Nasal cavity respiratory epithelium epithelial cell of viscerocranial mucosa (primary cell): ENCODE data around the gene BST2. TPM values are rescaled to one million over a fixed set of nuclear protein-coding genes. Genes with fewer than 3 reads are reported as not detected.

Experiments used
- total RNA-seq: library from RNA; depleted of rRNA; stranded (reverse); fragments of >200 nt; gene quantifications from 2 replicates; pipeline ENCODE4 v1.2.3, GENCODE V29; 2014

Gene BST2, protein sequence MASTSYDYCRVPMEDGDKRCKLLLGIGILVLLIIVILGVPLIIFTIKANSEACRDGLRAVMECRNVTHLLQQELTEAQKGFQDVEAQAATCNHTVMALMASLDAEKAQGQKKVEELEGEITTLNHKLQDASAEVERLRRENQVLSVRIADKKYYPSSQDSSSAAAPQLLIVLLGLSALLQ
- 1.7 and 34.3 TPM in 2 replicates for total RNA-seq

DNA sequence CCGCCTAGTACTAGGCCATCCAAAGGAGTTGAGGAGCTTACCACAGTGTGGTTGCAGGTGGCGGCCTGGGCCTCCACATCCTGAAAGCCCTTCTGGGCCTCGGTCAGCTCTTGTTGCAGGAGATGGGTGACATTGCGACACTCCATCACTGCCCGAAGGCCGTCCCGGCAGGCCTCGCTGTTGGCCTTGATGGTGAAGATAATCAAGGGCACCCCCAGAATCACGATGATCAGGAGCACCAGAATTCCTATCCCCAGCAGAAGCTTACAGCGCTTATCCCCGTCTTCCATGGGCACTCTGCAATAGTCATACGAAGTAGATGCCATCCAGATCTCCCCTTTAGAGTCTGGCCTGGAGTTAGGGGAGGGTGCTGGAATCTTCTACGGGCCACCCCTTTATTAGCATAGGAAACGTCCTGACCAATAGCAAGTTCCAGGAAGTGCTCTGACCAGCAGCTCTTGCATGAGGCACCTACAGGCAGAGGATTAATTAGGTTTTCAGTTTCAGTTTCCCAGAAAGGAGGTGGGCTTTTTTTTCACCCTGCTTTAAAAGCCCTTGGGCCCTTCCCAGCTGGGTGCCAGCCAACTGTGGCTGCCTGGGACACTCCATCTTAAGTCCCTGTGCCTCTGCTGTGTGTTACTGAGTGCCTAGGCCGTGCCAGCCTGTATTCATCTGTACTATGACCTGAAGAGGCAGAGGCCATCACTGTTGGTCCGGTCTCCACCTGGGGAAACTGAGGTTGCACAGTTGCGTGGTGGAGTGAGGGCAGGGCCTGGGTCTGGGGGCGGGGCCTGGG is at the start of gene BST2:
Gene BST2, minus strand, starts transcription at position 381 of the 796 bp plus-strand sequence. Its CDS starts 55 bp downstream, at position 326.

DNA sequence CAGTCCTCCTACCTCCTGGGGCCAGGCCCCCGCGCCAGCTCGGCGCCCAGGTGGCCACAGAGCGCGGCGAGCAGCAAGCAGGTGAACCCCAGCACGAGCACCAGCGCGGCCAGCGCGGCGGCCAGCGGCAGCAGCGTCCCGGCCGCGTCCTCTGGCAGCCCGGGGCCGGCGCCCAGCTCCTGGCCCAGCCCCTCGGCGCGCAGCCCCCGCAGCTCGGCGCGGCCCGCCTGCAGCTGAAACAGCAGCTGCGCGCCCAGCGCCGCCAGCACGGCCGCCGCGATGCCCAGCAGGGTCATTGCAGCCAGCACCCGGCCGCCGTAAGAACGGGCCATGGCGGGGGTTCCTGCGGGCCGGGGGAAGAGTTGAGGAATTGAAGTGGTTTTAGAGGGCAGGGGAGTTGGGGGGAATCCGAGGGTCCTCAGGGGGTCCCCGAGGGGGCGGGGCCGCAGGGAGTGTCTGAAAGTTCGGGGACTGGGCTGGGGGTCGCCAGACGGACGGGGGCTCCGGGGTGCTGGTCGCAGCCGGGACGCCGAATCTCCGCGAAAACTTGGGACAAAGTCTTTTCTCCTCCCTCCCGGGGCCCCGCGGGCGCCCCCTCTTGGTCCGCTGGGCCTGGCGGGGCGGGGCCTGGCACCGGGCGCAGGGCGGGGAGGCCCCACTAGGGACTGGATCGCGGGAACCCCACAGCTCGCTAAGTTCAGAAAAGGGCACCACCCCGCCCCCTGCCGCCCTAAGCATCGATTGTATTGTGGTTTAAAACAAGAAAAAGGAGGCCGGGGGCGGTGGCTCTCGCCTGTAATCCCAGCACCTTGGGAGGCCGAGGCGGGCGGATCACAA is 42.9 kb upstream of the BST2 start, which contains the start of gene TMEM221:
Gene TMEM221, minus strand, starts transcription at position 538 of the 837 bp plus-strand sequence. Its CDS starts 206 bp downstream, at position 332.

DNA sequence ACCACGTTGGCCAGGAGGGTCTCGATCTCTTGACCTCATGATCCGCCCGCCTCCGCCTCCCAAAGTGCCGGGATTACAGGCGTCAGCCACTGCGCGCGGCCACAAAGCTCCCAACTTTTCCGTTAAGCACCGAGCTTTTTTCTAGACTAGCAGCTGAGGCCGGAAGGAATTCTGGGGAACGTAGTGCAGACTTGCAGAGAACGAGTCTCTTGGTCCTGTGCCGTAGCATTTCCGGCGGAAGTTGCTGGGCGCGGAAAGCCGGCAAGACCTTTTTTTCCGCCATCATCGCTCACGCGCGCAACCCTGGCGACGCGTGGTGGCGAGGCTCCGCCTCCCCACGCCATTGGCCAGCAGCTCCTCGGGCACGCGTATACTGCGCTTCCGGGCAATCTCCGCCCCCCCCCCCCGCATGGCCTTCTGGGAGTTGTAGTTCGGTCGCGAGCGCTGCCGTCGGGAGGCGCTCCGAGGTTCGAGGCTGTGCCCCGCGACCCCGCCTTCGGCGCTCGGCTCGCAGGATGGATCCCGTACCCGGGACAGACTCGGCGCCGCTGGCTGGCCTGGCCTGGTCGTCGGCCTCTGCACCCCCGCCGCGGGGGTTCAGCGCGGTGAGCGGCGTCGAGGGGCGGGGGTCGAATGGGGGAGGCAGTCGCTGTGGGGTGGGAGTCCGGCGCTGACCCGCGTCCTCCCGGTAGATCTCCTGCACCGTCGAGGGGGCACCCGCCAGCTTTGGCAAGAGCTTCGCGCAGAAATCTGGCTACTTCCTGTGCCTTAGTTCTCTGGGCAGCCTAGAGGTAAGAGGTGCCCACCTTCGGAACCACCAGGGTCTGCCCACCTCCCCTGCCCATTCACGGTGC is 14.4 kb upstream of the BST2 start, which contains the start of gene MVB12A:
Gene MVB12A, plus strand, starts transcription at position 427 of the 854 bp plus-strand sequence. Its CDS starts 89 bp downstream, at position 516.

DNA sequence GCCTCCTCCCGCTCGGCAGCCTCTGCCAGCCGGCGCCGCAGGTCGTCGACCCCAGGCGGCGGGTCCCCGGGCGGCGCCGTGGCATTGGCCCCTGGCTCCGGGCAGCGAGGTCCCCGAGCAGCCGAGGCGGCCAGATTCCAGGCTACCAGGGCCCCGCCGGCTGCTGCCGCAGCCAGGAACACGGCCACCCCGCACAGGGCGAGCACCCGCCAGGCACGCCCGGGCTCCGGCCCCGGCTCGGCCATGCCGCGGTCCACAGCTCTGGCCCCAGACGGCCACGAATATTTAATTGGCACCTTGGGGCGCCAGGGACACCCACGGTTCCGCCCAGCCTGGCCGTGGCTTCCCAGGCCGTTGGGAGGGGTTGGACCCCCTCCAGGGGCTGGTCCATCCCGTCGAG is 11.5 kb downstream of the BST2 start, which contains the start of gene CCDC194:
Gene CCDC194, minus strand, starts transcription at position 283 of the 400 bp plus-strand sequence. Its CDS starts 38 bp downstream, at position 245.

DNA sequence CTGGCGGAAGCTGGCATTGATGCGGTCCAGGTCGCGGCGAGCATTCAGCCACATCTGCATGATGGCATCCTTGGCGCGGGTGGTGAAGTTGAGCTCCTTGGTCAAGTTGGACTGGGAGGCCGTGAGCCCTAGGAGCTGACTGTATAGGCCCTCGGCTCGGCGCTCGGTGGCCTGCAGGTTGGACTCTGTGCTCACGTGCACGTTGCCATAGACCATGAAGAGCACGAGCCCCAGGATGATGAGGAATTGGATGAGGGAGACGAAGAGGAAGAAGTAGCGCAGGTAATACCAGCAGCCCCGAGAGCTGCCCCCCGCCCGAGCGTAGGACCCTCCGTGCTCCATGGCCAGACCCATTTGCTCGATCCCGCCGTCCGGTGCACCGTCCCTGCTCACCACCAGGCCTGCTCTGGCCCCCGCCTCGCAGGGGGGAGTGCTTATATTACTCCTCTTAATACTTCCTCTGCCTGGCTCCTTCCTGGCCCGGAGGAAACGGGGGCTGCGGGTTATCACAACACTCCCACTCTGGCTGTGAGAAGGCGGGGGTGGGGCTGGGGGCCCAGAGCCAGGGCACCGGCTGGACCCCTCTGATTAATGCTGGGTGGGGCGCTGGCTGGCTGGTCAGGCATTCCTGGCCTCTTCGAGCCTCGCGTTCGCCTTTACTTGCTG is 28.4 kb downstream of the BST2 start, which contains the start of gene PLVAP:
Gene PLVAP, minus strand, starts transcription at position 408 of the 666 bp plus-strand sequence. Its CDS starts 54 bp downstream, at position 354.

Other genes starting within 250 kb of the BST2 start
- 9.6 and 12.5 TPM in 2 replicates for gene USE1, start 190.3 kb downstream of the BST2 start, total RNA-seq
- 1.4 and 2.1 TPM in 2 replicates for gene OCEL1, start 179.4 kb downstream of the BST2 start, total RNA-seq
- gene NR2F6, start 159.7 kb downstream of the BST2 start, total RNA-seq = 68.0 and 99.5 TPM in 2 replicates
- gene USHBP1, start 140.9 kb downstream of the BST2 start, total RNA-seq = not detected in 2 replicates
- 48.9 and 67.7 TPM in 2 replicates for gene BABAM1, start 138.2 kb downstream of the BST2 start, total RNA-seq
- gene ANKLE1, start 123.7 kb downstream of the BST2 start, total RNA-seq = 0.64 and 0.68 TPM in 2 replicates
- gene ABHD8, start 102.2 kb downstream of the BST2 start, total RNA-seq = 7.5 and 13.8 TPM in 2 replicates
- 42.2 and 55.4 TPM in 2 replicates for gene MRPL34, start 99.8 kb downstream of the BST2 start, total RNA-seq
- gene DDA1, start 96.1 kb downstream of the BST2 start, total RNA-seq = 15.0 and 38.4 TPM in 2 replicates
- gene ANO8, start 70.8 kb downstream of the BST2 start, total RNA-seq = 3.4 and 7.6 TPM in 2 replicates
- 20.8 and 25.2 TPM in 2 replicates for gene GTPBP3, start 68.1 kb downstream of the BST2 start, total RNA-seq
- not detected in 2 replicates for gene PLVAP, start 28.3 kb downstream of the BST2 start, total RNA-seq
- 0.07 TPM in 1 of 2 replicates, not detected in the other for gene CCDC194, start 11.4 kb downstream of the BST2 start, total RNA-seq
- 21.4 and 21.9 TPM in 2 replicates for gene MVB12A, start 14.4 kb upstream of the BST2 start, total RNA-seq
- gene TMEM221, start 43.0 kb upstream of the BST2 start, total RNA-seq = 0.21 TPM in 1 of 2 replicates, not detected in the other
- gene NXNL1, start 55.3 kb upstream of the BST2 start, total RNA-seq = not detected in 2 replicates
- 6.5 and 19.6 TPM in 2 replicates for gene SLC27A1, start 64.9 kb upstream of the BST2 start, total RNA-seq
- 42.0 and 66.7 TPM in 2 replicates for gene PGLS, start 106.0 kb upstream of the BST2 start, total RNA-seq
- gene COLGALT1, start 150.0 kb upstream of the BST2 start, total RNA-seq = 68.4 and 102 TPM in 2 replicates